ENCODE measurements around the gene HBG2.

The HBG2 gene

GRCh38 chr11:5210376-5210885 lies 44.1 kb downstream of the HBG2 start:
- H3K9me3 ChIP-seq (ENCODE audit: insufficient read depth, low read depth, low read length), result no peaks in the 10 kb centered on the region
- no peak overlapping the region for H3K9ac ChIP-seq (ENCODE audit: low read depth, low read length, poor library complexity, severe bottlenecking)
- H3K36me3 ChIP-seq (ENCODE audit: insufficient read depth, low read length), result no peaks in the 10 kb centered on the region
- no peak overlapping the region for H3K4me2 ChIP-seq (ENCODE audit: low read depth, low read length, poor library complexity, severe bottlenecking)
- H3K27me3 ChIP-seq (ENCODE audit: insufficient read depth, low read length, poor library complexity, severe bottlenecking), result no peaks in the 10 kb centered on the region
- no peaks in the 10 kb centered on the region for H3K9me2 ChIP-seq (replicated peaks; ENCODE audit: low read depth, low read length)
- H3K4me1 ChIP-seq (ENCODE audit: insufficient read depth, low read length, poor library complexity, severe bottlenecking), result no peaks in the 10 kb centered on the region
- H3K79me2 ChIP-seq (ENCODE audit: insufficient read depth, low read length), result no peaks in the 10 kb centered on the region
- TF ChIP-seq EZH2phosphoT487 (IDR thresholded peaks at IDR 0.05; ENCODE audit: borderline replicate concordance) (no peak), CTCF (conservative IDR thresholded peaks at IDR 0.05; ENCODE audit: low read length) (no peak)
- no peak overlapping the region for H3K4me3 ChIP-seq (ENCODE audit: low read length, poor library complexity, severe bottlenecking)
- H3F3A ChIP-seq (ENCODE audit: low read depth), result no peaks in the 10 kb centered on the region
- no peak overlapping the region for H2AFZ ChIP-seq (ENCODE audit: low read length)
- H4K20me1 ChIP-seq (ENCODE audit: insufficient read depth, low read length, poor library complexity, severe bottlenecking), result no peaks in the 10 kb centered on the region

GRCh38 chr11:5204787-5205186 lies 49.8 kb downstream of the HBG2 start:
- Histone ChIP-seq H3K9me2 (replicated peaks; ENCODE audit: low read depth, low read length) (no peaks in the 10 kb centered on the region), H3K9ac (ENCODE audit: low read depth, low read length, poor library complexity, severe bottlenecking) (no peak overlapping the region), H3K9me3 (ENCODE audit: insufficient read depth, low read depth, low read length) (no peaks in the 10 kb centered on the region), H3K27me3 (ENCODE audit: insufficient read depth, low read length, poor library complexity, severe bottlenecking) (no peaks in the 10 kb centered on the region), H3K4me2 (ENCODE audit: low read depth, low read length, poor library complexity, severe bottlenecking) (no peak overlapping the region), H3K79me2 (ENCODE audit: insufficient read depth, low read length) (no peaks in the 10 kb centered on the region), H3F3A (ENCODE audit: low read depth) (no peaks in the 10 kb centered on the region), H3K4me3 (ENCODE audit: low read length, poor library complexity, severe bottlenecking) (no peak overlapping the region), H4K20me1 (ENCODE audit: insufficient read depth, low read length, poor library complexity, severe bottlenecking) (no peaks in the 10 kb centered on the region), H3K36me3 (ENCODE audit: insufficient read depth, low read length) (no peaks in the 10 kb centered on the region), H2AFZ (ENCODE audit: low read length) (no peak overlapping the region), H3K4me1 (ENCODE audit: insufficient read depth, low read length, poor library complexity, severe bottlenecking) (no peaks in the 10 kb centered on the region)
- TF ChIP-seq EZH2phosphoT487 (IDR thresholded peaks at IDR 0.05; ENCODE audit: borderline replicate concordance) (no peak), CTCF (conservative IDR thresholded peaks at IDR 0.05; ENCODE audit: low read length) (peak; percentile 60)

GRCh38 chr11:5203366-5203765 lies 51.2 kb downstream of the HBG2 start:
- no peak overlapping the region for H3K4me2 ChIP-seq (ENCODE audit: low read depth, low read length, poor library complexity, severe bottlenecking)
- no peak overlapping the region for H3K4me3 ChIP-seq (ENCODE audit: low read length, poor library complexity, severe bottlenecking)
- no peaks in the 10 kb centered on the region for H4K20me1 ChIP-seq (ENCODE audit: insufficient read depth, low read length, poor library complexity, severe bottlenecking)
- no peaks in the 10 kb centered on the region for H3K36me3 ChIP-seq (ENCODE audit: insufficient read depth, low read length)
- no peaks in the 10 kb centered on the region for H3K4me1 ChIP-seq (ENCODE audit: insufficient read depth, low read length, poor library complexity, severe bottlenecking)
- no peak for TF ChIP-seq CTCF (conservative IDR thresholded peaks at IDR 0.05; ENCODE audit: low read length)
- TF ChIP-seq EZH2phosphoT487 (IDR thresholded peaks at IDR 0.05; ENCODE audit: borderline replicate concordance), result no peak
- no peaks in the 10 kb centered on the region for H3K27me3 ChIP-seq (ENCODE audit: insufficient read depth, low read length, poor library complexity, severe bottlenecking)
- no peak overlapping the region for H3K9ac ChIP-seq (ENCODE audit: low read depth, low read length, poor library complexity, severe bottlenecking)
- H3K9me3 ChIP-seq (ENCODE audit: insufficient read depth, low read depth, low read length), result no peaks in the 10 kb centered on the region
- no peaks in the 10 kb centered on the region for H3K79me2 ChIP-seq (ENCODE audit: insufficient read depth, low read length)
- H3K9me2 ChIP-seq (replicated peaks; ENCODE audit: low read depth, low read length), result no peaks in the 10 kb centered on the region
- no peaks in the 10 kb centered on the region for H3F3A ChIP-seq (ENCODE audit: low read depth)
- no peak overlapping the region for H2AFZ ChIP-seq (ENCODE audit: low read length)

Measured in Loucy (cell line).